ENCODE measurements around the gene PSG2. TPM values are rescaled to one million over a fixed set of nuclear protein-coding genes. Genes with fewer than 3 reads are reported as not detected.

The PSG2 gene
- not detected in 2 replicates for total RNA-seq

GRCh38 chr19:43082601-43083000 is at the start of gene PSG2:
PSG2 (minus strand) TSS chr19:43082701; CDS start chr19:43082569, 132 bp downstream.

GRCh38 chr19:43026369-43026768 is 56.1 kb downstream of the PSG2 start, which contains the start of gene PSG11:
PSG11 (minus strand) TSS chr19:43026469; CDS start chr19:43026372, 97 bp downstream.

Other genes with a start within 250 kb of the PSG2 start
- 0.12 TPM in 1 of 2 replicates, not detected in the other for gene PSG1, start 203.0 kb downstream of the PSG2 start, total RNA-seq
- gene PSG6, start 164.8 kb downstream of the PSG2 start, total RNA-seq: not detected in 2 replicates
- not detected in 2 replicates for gene PSG7, start 145.5 kb downstream of the PSG2 start, total RNA-seq
- gene PSG11, start 56.2 kb downstream of the PSG2 start, total RNA-seq: not detected in 2 replicates
- 0.12 TPM in 1 of 2 replicates, not detected in the other for gene PSG5, start 103.8 kb upstream of the PSG2 start, total RNA-seq
- gene PSG4, start 122.9 kb upstream of the PSG2 start, total RNA-seq: 0.53 and 0.81 TPM in 2 replicates
- gene PSG9, start 186.8 kb upstream of the PSG2 start, total RNA-seq: not detected in 2 replicates

Measured in aortic smooth muscle cell (primary cell).